NCI-H128 (cell line): Measurements from ENCODE around the gene CYP19A1.

Experiments used
- DNase-seq: peaks from one replicate; lab custom pipeline; 2025; ENCODE audit not compliant: unreplicated experiment; lab: John Stamatoyannopoulos, UW

CYP19A1 gene

DNA sequence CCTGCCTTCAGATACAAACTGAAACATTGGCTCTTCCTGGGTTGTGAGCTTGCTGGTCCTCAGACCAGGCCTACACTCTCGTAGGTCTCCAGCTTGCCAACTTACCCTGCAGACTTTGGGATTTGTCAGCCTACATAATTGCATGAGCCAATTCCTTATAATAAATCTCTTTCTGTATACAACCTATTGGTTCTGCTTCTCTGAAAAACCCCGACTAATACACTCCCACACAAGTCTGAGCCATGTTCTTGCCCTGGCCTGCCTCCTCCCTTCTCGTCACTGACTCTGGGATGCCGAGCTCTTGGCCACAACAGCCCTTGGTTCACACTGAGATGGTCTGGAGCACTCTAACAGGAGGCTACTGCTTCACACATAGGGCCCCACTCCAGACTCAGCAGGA, 9.5 kb downstream of the CYP19A1 start:
- no peak for DNase-seq

DNA sequence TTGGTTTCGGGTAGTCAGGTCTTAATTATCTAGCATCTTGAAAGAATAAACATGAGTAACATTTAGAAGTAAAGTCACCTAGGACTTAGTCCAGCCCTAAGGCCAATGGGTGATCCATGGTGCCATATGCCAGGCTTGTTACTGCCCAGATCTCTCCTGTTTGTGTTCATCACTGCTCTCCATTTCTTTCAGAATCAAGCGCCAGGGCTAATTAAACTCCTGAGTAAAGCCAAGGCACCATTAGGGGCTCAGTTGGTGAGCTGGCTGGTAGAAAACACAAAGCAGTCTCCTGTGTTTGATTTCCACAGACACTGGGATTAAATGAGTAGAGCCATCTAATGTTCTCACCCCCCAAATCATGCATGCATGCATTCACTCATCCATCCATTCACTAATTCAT, 11.3 kb downstream of the CYP19A1 start:
- no peak for DNase-seq

GRCh38 chr15:51325167-51325566, 13.2 kb downstream of the CYP19A1 start:
- no peak for DNase-seq

DNA sequence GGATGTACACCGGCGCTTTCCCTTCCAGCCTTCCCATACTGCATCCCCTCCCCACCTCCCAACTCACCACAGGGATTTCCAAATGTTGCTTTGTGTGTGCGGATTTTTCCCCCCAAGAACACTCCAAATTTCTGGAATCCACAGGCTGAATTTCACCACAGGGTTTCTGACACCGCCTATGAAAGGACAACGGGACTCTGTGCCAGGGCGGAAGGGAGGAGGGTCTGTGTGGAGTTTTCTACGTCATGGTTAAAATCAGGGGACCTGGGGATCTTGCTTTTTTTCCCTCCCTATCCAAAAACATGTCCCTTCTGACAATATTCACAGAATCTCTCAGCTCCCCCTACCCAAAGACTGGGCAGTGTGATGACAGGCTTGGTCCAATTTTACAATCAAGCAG, 14.6 kb downstream of the CYP19A1 start:
- no peak for DNase-seq

GRCh38 chr15:51322621-51323296, 15.6 kb downstream of the CYP19A1 start:
- no peak for DNase-seq

- no peak for DNase-seq
These were observed 17.1 kb downstream of the CYP19A1 start for GRCh38 chr15:51321316-51321715.

GRCh38 chr15:51320843-51321242, 17.6 kb downstream of the CYP19A1 start:
- DNase-seq = no peak

DNA sequence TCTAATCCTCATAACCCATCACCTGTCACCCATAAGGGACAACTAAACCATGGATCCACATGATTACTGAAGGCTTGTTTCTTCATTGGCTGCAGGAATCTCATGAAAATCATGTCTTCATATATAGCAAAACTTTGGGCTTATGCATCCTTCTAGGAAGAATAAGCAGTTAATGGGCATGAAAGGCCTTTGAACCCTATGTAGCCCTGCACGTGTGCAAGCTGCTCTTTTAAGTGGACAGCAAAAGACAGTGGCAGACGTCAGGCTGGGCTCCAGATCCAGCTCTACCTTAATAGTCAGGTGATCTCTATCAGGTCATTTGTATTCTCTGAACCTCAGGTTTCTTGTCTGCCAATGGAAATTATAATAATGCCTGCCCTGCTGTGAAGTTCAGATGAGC, 18.9 kb downstream of the CYP19A1 start:
- DNase-seq = no peak

DNA sequence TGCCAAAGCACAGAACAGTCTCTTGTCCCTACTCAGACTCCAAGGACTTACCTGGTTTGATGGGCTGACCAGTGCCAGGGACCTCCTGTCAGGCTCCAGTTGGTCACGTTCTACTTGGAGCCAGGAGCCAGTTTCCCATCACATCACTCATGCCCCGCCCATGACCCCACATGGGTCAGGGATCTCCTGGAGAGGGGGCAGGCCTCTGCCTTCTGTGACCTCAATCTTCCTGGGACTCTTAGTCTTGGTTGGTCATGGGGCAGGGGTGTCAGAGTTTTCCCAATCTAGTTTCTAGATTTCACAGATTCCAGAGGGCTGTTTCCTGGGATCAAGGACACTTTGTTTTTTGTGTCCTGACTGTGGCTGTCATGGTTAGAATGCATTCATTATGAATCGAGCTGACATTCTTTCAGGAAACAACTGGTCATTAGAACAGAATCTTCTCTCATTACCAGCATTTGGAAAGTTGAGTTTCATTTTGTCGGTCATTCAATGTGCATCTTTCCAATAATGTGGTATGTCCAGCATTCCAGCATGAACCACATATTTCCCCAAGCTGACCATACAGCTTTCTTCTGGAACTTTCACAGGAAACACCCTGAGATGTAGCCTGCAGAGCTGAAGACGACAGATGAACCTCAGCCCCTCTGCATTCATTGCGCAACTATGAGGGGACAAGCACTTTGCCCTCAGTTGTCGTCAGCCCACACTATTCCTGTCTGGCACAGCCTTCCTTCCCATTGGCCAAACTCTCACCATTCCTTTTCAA, 19.8 kb downstream of the CYP19A1 start:
- DNase-seq = no peak

GRCh38 chr15:51316636-51317035, 21.8 kb downstream of the CYP19A1 start:
- DNase-seq = no peak

GRCh38 chr15:51315726-51316125, 22.7 kb downstream of the CYP19A1 start:
- DNase-seq = no peak

DNA sequence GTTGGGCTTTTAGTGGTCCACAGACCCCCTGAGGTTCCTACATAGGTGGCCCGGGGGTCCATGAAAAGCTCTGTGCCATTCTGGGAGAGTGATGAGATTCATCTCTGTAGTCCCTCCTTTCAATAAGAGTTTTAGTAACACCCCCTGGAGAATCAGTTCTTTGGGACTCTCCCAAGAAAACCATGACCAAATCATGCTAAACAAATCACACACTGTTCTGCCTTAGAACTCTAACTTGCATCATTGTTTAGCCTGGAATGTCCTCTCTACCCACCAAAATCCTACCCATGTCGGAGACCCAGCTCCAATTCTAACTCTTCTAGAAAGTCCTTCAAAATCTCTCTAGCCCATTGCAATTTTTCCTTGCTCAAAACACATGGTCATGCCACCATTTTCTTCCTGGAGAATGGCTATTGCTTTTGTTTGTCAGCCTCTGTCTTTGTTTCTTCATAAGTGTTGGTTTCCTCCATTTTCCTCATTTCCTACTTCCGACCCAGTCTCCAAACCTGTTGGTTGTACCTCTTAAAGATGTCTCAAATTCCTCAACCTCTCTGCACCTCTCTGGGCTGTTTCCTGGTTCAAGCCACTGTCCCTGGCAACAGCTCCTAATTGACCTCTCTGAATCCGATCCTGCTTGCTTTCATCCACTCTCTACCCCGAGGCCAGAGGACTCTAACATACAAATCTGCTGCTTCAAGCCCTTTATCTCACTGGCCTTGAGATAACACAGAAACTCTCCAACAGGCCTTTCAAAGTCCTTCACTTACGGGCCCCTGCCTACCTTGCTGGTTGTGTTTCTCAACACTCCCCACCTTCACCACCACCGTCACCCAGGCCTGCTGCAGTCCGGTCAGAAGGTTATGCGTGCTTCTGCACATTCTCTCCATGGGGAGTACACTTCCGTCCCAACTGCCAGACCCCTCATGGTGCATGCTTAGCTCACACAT, 23.7 kb downstream of the CYP19A1 start:
- DNase-seq = no peak

GRCh38 chr15:51313644-51314280, 24.6 kb downstream of the CYP19A1 start:
- DNase-seq = no peak

DNA sequence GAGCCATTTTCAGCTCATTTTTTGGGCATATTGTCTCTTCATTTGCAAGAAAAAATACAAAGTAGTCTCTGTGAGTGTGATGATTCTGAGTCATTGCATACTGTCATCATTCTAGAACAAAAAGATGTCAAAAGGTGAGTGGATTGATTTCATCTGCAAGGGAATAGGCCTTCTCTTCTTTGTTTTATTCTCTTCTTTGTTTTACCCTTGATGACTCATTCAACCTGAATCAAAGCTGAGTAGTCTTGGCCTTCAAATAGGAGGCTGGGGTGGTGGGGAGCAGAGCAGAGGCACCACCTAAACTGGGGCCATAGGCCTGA, 25.4 kb downstream of the CYP19A1 start:
- DNase-seq = no peak

GRCh38 chr15:51312166-51313073, 26.0 kb downstream of the CYP19A1 start:
- no peak for DNase-seq

- DNase-seq = no peak
These were observed 26.9 kb downstream of the CYP19A1 start for GRCh38 chr15:51311510-51311909.

- DNase-seq = no peak
These were observed 28.3 kb downstream of the CYP19A1 start for GRCh38 chr15:51310064-51310463.

GRCh38 chr15:51307811-51308210, 30.6 kb downstream of the CYP19A1 start:
- DNase-seq = no peak

GRCh38 chr15:51307325-51307724, 31.1 kb downstream of the CYP19A1 start:
- DNase-seq = no peak

- no peak for DNase-seq
These were observed 34.9 kb downstream of the CYP19A1 start for GRCh38 chr15:51303462-51303980.
